ENCODE data around the gene FUBP3.

Gene FUBP3

DNA sequence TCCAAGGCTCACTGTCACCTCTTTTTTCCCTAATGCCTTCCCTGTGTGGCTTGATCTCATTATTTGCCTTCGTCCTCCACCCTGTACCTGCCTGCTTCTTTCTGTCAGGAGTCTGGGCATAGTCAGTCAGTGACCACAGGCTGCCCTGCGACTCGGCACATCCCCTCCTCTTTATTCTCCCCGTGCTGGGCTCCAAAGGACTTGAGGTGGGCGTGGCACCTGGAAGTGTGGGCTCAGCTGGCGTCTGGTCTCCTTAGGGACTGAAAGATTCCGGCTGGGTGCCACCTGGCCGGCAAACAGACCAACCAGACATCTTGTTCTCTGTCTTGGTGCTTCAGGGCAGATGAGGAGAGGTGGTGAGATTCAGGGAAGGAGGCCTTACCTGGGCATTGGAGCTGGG is 55.4 kb downstream of the FUBP3 start:
- no peak overlapping the region for H3K27ac ChIP-seq (ENCODE audit: low read depth, low read length, severe bottlenecking)
- H3K36me3 ChIP-seq (ENCODE audit: control insufficient read depth, insufficient read depth, low read length): peaks cover 85% of the 10 kb centered on the region
- H3K4me1 ChIP-seq (ENCODE audit: control insufficient read depth, insufficient read depth, low read length, poor library complexity, severe bottlenecking): no peaks in the 10 kb centered on the region
- H3K4me3 ChIP-seq (ENCODE audit: extremely low read depth, insufficient read depth, low read length, poor library complexity, severe bottlenecking): no peak overlapping the region
- no peaks in the 10 kb centered on the region for H3K9me3 ChIP-seq (ENCODE audit: control insufficient read depth, low read length)
- WGBS, 2 experiments (ENCODE audit: insufficient coverage in 2 of 2): 95 to 98% methylated on average over 8 of the region's 8 CpGs

- peaks cover 80% of the 10 kb centered on the region for H3K36me3 ChIP-seq (ENCODE audit: control insufficient read depth, insufficient read depth, low read length)
- WGBS, 2 experiments (ENCODE audit: insufficient coverage in 2 of 2): 96 to 97% methylated on average over 4 to 5 of the region's 6 CpGs
- H3K4me3 ChIP-seq (ENCODE audit: extremely low read depth, insufficient read depth, low read length, poor library complexity, severe bottlenecking): no peak overlapping the region
- H3K9me3 ChIP-seq (ENCODE audit: control insufficient read depth, low read length): no peaks in the 10 kb centered on the region
- no peaks in the 10 kb centered on the region for H3K4me1 ChIP-seq (ENCODE audit: control insufficient read depth, insufficient read depth, low read length, poor library complexity, severe bottlenecking)
- H3K27ac ChIP-seq (ENCODE audit: low read depth, low read length, severe bottlenecking): no peak overlapping the region
These were observed 55.9 kb downstream of the FUBP3 start for GRCh38 chr9:130635306-130635705.

DNA sequence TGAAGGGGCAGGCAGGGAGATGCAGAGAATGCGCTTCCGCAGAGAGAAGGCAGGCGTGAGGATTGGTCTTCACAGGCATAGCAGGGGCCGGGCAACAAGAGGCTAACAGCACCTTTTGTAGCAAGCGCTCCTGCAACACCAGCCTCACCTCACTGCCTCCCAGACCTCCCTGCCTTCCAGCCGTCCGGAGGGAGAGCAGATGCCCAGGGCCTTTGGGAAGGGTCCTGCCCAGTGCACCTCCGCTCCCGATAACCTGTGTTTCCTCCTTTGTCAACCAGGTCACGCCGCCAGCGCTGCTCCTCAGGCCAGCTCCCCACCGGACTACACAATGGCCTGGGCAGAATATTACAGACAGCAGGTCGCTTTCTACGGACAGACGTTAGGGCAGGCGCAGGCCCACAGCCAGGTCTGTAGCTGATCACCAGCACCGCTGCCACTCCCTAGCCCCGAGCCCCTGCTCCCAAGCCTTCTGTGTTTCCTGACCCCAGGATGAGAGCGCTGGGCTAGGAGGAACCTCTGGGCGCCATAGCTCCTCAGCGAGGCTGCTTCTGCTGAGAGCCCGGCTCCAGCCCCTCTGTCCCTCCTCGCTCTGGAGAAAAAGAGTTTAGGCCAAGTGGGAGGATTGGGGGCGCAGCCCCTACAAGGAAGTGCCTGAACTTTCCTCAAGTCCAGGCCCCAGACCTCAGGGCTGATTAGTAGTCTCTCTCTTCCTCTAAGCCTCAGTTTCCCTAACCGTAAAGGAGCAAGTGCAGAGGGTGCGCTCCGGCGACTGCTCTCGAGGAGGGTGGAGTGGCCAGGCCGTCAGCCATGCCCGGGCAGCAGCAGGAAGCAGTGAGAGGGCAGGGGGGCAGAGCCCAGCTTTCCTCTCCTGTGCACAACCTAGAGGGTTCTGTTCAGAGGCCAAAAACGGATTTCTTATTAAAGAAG is 56.6 kb downstream of the FUBP3 start:
- Histone ChIP-seq H3K4me1 (ENCODE audit: control insufficient read depth, insufficient read depth, low read length, poor library complexity, severe bottlenecking) (no peaks in the 10 kb centered on the region), H3K36me3 (ENCODE audit: control insufficient read depth, insufficient read depth, low read length) (peaks cover 73% of the 10 kb centered on the region), H3K9me3 (ENCODE audit: control insufficient read depth, low read length) (no peaks in the 10 kb centered on the region), H3K27ac (ENCODE audit: low read depth, low read length, severe bottlenecking) (no peak overlapping the region), H3K4me3 (ENCODE audit: extremely low read depth, insufficient read depth, low read length, poor library complexity, severe bottlenecking) (no peak overlapping the region)
- WGBS, 2 experiments (ENCODE audit: insufficient coverage in 2 of 2): 94 to 96% methylated on average over 32 to 33 of the region's 33 CpGs

DNA sequence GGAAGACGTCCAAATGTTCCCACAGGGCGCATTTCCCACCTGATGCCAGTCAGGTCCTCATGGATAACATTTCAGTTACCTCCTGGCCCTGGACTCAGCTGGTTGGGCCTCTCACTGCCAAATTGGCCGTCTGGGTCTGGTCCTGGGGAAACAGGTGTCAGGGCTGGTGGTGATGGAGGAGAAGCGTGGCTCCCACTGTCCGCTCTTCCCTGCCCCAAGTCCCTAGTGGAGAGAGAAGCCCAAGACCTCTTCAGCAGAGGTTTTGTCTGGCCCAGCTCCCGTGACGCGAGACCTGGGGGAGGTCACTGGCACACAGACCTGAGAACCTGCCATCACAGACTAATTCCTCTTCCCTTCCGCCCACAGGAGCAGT is 57.3 kb downstream of the FUBP3 start:
- WGBS, 2 experiments (ENCODE audit: insufficient coverage in 2 of 2): 87 to 89% methylated on average over 3 to 9 of the region's 9 CpGs
- Histone ChIP-seq H3K4me1 (ENCODE audit: control insufficient read depth, insufficient read depth, low read length, poor library complexity, severe bottlenecking) (no peaks in the 10 kb centered on the region), H3K4me3 (ENCODE audit: extremely low read depth, insufficient read depth, low read length, poor library complexity, severe bottlenecking) (no peak overlapping the region), H3K36me3 (ENCODE audit: control insufficient read depth, insufficient read depth, low read length) (peaks cover 67% of the 10 kb centered on the region), H3K9me3 (ENCODE audit: control insufficient read depth, low read length) (no peaks in the 10 kb centered on the region), H3K27ac (ENCODE audit: low read depth, low read length, severe bottlenecking) (no peak overlapping the region)

DNA sequence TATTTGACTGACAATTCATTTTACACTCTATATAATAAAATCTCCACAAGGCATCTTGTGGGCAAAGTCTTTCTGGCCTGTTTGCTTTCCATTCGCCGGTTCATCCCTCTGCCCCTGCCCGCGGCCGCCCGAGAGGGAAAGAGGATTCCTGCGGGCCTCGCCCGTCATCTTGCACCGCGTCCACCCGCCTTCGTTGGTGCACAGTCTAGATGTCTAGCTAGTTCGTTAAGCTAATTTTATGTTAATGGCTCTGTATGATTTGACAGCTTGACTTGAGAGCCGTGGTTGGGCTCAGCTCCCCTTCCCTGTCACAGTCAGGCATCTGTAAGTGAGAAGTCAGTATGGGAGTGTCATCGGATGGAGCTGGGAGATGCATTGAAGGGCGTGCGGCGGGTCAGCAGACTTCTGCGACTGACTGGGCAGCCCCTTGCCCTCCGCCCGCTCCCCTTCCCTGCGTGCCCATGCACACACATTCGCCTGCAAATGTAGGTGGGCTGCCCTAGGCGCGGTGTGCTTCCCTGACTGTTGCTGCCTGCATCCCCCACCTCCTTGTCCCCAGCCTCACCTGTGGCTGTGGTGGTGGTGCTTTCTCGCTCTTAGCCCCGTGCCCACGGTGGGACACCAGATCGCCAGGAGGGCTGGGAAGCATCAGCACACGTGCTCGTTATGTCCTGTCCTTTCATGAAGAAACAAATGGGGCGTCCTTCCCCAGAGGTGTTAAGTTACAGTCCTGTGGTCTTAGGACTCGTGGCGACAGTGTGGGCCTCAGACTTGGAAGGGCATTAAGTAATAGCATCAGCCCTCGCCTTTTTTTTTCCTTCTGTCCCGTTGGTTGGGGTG is 59.1 kb downstream of the FUBP3 start:
- peaks cover 49% of the 10 kb centered on the region for H3K36me3 ChIP-seq (ENCODE audit: control insufficient read depth, insufficient read depth, low read length)
- no peak overlapping the region for H3K4me3 ChIP-seq (ENCODE audit: extremely low read depth, insufficient read depth, low read length, poor library complexity, severe bottlenecking)

GRCh38 chr9:130639124-130639765 is 59.9 kb downstream of the FUBP3 start:
- WGBS, 2 experiments (ENCODE audit: insufficient coverage in 2 of 2): 74 to 83% methylated on average over 15 to 18 of the region's 20 CpGs
- no peak overlapping the region for H3K4me3 ChIP-seq (ENCODE audit: extremely low read depth, insufficient read depth, low read length, poor library complexity, severe bottlenecking)
- no peaks in the 10 kb centered on the region for H3K9me3 ChIP-seq (ENCODE audit: control insufficient read depth, low read length)
- H3K36me3 ChIP-seq (ENCODE audit: control insufficient read depth, insufficient read depth, low read length): peaks cover 42% of the 10 kb centered on the region
- H3K27ac ChIP-seq (ENCODE audit: low read depth, low read length, severe bottlenecking): no peak overlapping the region
- no peaks in the 10 kb centered on the region for H3K4me1 ChIP-seq (ENCODE audit: control insufficient read depth, insufficient read depth, low read length, poor library complexity, severe bottlenecking)

More for the DNA sequence above, 59.1 kb downstream of the FUBP3 start:
- Histone ChIP-seq H3K27ac (ENCODE audit: low read depth, low read length, severe bottlenecking) (no peak overlapping the region), H3K4me1 (ENCODE audit: control insufficient read depth, insufficient read depth, low read length, poor library complexity, severe bottlenecking) (no peaks in the 10 kb centered on the region), H3K9me3 (ENCODE audit: control insufficient read depth, low read length) (no peaks in the 10 kb centered on the region)
- WGBS, 2 experiments (ENCODE audit: insufficient coverage in 2 of 2): 85 to 88% methylated on average over 23 to 35 of the region's 37 CpGs

- 98 to 99% methylated on average over 7 to 13 of the region's 17 CpGs for WGBS, 2 experiments (ENCODE audit: insufficient coverage in 2 of 2)
- Histone ChIP-seq H3K4me1 (ENCODE audit: control insufficient read depth, insufficient read depth, low read length, poor library complexity, severe bottlenecking) (no peaks in the 10 kb centered on the region), H3K27ac (ENCODE audit: low read depth, low read length, severe bottlenecking) (no peak overlapping the region), H3K4me3 (ENCODE audit: extremely low read depth, insufficient read depth, low read length, poor library complexity, severe bottlenecking) (no peak overlapping the region), H3K9me3 (ENCODE audit: control insufficient read depth, low read length) (no peaks in the 10 kb centered on the region), H3K36me3 (ENCODE audit: control insufficient read depth, insufficient read depth, low read length) (peaks cover 34% of the 10 kb centered on the region)
These were observed 60.6 kb downstream of the FUBP3 start for GRCh38 chr9:130639866-130640555.

DNA sequence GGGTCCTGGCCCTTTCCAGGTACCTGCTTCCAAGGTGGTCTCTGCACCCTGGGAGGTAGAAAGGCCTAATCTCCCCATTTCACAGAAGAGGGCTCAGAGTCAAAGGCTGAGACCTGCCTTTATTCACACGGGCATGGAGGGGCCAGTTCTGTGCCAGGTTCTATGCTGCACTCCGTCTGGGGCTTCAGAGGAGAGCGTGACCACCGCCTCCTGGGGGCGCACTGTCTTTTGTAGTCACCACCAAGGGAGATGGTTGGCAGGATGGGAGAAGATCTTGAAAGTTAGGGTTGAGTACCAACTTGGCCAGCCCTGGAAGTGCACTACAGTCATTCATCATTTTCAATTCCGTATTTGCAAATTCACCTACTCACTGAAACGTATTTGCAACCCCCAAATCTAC is 61.3 kb downstream of the FUBP3 start:
- 78 to 85% methylated on average over 2 to 7 of the region's 7 CpGs for WGBS, 2 experiments (ENCODE audit: insufficient coverage in 2 of 2)
- H3K4me3 ChIP-seq (ENCODE audit: extremely low read depth, insufficient read depth, low read length, poor library complexity, severe bottlenecking): no peak overlapping the region
- H3K36me3 ChIP-seq (ENCODE audit: control insufficient read depth, insufficient read depth, low read length): peaks cover 32% of the 10 kb centered on the region
- H3K4me1 ChIP-seq (ENCODE audit: control insufficient read depth, insufficient read depth, low read length, poor library complexity, severe bottlenecking): no peaks in the 10 kb centered on the region
- H3K27ac ChIP-seq (ENCODE audit: low read depth, low read length, severe bottlenecking): no peak overlapping the region
- no peaks in the 10 kb centered on the region for H3K9me3 ChIP-seq (ENCODE audit: control insufficient read depth, low read length)

DNA sequence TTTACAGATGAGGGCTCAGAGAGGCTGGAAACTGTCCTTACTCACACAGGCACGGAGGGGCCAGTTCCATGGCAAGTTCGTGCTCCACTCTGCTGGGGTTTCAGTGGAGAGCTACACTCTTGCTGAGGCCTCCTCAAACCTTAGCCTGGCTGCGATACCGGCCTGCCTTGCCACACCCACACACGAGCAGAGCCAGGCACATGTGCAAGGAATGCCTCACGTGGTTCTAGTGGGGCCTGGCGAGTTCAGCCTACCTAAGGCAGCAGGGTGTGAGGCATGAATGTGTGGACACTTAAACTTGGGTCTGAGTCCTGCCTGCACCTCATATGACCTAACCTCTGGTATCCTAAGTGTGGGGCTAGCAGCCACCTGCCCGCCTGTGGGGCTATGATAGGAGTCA is 63.5 kb downstream of the FUBP3 start:
- peaks cover 13% of the 10 kb centered on the region for H3K36me3 ChIP-seq (ENCODE audit: control insufficient read depth, insufficient read depth, low read length)
- no peak overlapping the region for H3K4me3 ChIP-seq (ENCODE audit: extremely low read depth, insufficient read depth, low read length, poor library complexity, severe bottlenecking)
- H3K27ac ChIP-seq (ENCODE audit: low read depth, low read length, severe bottlenecking): no peak overlapping the region
- H3K4me1 ChIP-seq (ENCODE audit: control insufficient read depth, insufficient read depth, low read length, poor library complexity, severe bottlenecking): no peaks in the 10 kb centered on the region
- H3K9me3 ChIP-seq (ENCODE audit: control insufficient read depth, low read length): no peaks in the 10 kb centered on the region
- 85 to 89% methylated on average over 8 of the region's 8 CpGs for WGBS, 2 experiments (ENCODE audit: insufficient coverage in 2 of 2)

- 83% methylated on average over 11 to 13 of the region's 15 CpGs for WGBS, 2 experiments (ENCODE audit: insufficient coverage in 2 of 2)
- no peaks in the 10 kb centered on the region for H3K36me3 ChIP-seq (ENCODE audit: control insufficient read depth, insufficient read depth, low read length)
These were observed 71.8 kb downstream of the FUBP3 start for GRCh38 chr9:130651221-130651620.

More at GRCh38 chr9:130651221-130651620, 71.8 kb downstream of the FUBP3 start:
- no peaks in the 10 kb centered on the region for H3K4me1 ChIP-seq (ENCODE audit: control insufficient read depth, insufficient read depth, low read length, poor library complexity, severe bottlenecking)
- no peaks in the 10 kb centered on the region for H3K9me3 ChIP-seq (ENCODE audit: control insufficient read depth, low read length)
- no peak overlapping the region for H3K27ac ChIP-seq (ENCODE audit: low read depth, low read length, severe bottlenecking)
- no peak overlapping the region for H3K4me3 ChIP-seq (ENCODE audit: extremely low read depth, insufficient read depth, low read length, poor library complexity, severe bottlenecking)
